Fibroblast of skin of right biceps (primary cell): ENCODE results near the gene GRIK4.
A peak's percentile ranks its signal among the peaks of the same experiment; 100 is the strongest.

Source experiments
- DNase-seq: peaks from one replicate; pipeline ENCODE4 v3.0.0-alpha.2; 2013

The GRIK4 gene

DNA sequence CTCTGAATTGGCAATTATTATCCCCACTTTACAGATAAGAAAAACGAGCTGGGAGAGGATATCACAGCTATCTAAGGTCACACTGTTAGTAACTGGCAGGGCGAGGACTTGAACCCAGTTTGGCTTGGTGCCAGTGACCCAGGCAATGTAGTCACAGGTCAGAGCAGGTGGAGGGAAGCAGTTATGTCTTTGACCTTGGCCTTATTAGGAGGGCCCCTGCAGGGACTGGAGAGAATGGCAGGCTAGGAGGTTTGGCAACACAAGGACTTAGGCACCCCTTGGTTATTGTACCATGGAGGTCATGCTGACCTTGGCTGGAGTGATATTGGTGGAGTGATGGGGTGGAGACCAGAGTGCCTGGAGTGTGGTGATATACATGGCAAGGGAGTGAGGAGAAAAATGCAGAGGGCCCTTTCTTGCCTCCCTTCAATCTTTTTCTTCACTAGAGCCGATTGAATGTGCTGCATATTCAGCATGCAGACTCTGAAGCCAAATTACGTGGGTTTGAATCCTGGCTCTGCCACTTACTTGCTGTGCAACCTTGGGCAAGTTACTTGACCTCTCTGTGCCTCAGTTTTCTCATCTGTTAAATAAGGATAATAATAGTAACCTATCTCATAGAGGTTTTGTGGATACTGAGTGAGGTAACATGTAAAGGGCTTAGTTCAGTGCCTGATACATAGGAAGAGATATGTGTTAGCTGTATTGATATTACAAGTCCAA is 419.7 kb downstream of the GRIK4 start:
- DNase-seq, result no peak

DNA sequence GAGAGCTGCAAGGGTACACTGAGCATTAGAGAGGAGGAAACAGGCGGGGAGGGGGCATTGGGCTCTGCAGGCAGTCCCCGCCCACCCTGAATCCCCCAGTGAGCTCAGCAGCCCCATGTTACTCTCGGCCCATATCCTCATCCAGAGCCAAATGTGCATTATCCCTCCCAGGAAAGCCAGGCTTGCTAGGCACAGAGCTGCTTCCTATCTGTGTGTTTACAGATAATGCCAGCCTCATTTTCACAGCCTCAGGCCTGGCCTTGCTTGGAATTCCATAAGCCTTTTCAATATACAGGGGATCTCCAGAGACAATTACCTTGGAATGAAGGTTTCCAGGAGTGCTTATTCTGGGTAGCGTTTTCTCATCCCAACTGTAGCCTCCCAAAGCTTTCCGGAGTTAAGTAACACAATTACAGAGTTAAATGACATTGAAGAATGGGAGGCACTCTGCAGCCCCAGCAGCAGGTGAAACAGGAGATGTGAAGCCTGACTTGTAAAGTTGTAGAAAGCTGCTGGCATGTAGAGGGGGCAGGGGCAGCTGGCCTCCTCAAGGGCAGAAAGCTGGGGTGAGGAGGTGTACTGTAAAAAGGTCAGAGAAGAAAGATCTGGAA is 420.9 kb downstream of the GRIK4 start:
- no peak for DNase-seq

DNA sequence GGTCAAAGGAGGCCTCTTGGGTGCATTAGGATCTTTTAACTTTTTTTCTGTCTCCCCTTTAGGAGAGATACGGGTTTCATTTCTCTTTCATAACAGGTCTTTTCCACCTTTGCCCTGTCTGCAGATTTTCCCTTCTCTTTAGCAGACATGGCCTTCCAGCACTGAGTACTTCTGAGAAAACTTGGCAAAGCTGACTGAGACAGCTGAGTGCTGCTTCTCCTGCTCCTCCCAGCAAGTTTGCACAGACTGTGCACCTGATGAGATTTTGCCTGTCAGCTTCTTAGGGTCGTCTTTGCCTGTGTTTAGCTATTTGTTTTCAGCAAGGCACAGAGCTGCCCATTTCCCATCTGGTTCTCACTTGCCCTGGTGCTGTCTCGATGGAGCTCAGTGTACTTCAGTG is 424.8 kb downstream of the GRIK4 start:
- DNase-seq, result no peak

DNA sequence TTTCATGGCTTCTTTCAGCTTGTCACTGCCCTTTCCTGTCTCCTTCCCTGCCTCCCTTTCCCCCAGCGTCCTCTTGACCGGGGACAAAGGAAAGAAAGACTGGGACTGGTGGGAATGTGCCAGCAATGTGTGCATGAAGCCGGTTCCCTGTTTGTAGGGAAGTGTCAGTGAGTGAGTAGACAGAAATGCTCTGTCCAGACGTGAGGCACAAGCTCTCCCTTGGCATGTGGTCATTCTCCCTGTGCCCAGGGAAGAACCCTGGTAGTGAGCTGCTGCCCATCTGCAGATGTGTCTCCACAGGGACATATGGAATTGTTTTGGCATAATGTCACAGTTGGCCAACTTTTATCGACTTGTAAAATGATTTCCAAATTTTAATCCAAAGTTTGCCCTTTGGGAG is 426.0 kb downstream of the GRIK4 start:
- DNase-seq, result no peak

GRCh38 chr11:120938260-120938659 is 426.7 kb downstream of the GRIK4 start:
- DNase-seq, result no peak

DNA sequence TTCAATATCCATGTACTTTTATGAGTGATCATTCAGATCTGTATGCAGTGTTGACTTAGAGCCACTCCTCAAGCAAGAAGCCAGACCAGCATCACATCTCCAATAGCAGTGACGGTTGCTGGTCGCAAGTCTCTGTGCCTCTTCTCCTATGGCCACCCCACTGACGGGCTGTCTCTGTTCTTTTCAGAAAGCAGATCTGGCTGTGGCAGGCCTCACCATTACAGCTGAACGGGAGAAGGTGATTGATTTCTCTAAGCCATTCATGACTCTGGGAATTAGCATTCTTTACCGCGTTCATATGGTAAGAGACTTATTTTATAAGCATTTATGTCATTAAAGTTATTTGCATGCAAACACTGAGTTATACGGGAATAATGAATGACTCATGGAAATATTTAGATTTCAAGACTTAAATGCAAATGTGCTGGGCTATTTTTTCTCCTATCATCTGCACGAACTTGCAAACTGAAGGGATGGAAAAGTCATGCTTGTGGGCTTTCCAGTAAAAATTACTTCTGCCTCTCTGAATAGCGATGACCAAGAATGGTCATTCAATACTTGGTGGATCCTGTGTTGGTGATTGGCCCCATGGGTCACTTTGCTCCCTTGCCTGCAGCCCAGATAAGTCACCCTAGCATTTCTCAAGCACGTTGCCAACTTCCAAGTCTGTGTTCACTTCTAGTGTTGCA is 428.8 kb downstream of the GRIK4 start:
- no peak for DNase-seq

- no peak for DNase-seq
Measured at GRCh38 chr11:120941000-120941399, 429.5 kb downstream of the GRIK4 start.

- DNase-seq, result no peak
Measured at GRCh38 chr11:120942701-120943100, 431.2 kb downstream of the GRIK4 start.

DNA sequence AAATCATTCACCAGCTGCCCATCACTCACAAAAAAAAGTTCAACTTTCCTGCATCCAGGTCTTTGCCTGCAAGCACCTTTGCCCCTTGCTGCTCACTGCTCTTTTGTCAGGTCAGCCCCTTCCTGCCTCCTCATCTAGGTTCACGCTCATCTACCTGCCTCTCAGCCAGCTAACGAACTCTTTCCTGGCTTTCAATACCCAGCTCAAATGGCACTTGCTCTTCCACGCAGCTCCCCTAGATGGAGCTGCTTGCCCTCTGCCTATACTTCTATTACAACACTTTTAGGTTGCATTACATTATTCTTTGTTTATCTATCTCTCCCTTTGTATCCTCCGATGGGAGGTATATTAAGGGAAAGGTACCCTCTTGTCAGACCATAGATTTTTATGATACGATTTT is 433.5 kb downstream of the GRIK4 start:
- no peak for DNase-seq

GRCh38 chr11:120950880-120951279 is 439.3 kb downstream of the GRIK4 start:
- DNase-seq, result no peak

DNA sequence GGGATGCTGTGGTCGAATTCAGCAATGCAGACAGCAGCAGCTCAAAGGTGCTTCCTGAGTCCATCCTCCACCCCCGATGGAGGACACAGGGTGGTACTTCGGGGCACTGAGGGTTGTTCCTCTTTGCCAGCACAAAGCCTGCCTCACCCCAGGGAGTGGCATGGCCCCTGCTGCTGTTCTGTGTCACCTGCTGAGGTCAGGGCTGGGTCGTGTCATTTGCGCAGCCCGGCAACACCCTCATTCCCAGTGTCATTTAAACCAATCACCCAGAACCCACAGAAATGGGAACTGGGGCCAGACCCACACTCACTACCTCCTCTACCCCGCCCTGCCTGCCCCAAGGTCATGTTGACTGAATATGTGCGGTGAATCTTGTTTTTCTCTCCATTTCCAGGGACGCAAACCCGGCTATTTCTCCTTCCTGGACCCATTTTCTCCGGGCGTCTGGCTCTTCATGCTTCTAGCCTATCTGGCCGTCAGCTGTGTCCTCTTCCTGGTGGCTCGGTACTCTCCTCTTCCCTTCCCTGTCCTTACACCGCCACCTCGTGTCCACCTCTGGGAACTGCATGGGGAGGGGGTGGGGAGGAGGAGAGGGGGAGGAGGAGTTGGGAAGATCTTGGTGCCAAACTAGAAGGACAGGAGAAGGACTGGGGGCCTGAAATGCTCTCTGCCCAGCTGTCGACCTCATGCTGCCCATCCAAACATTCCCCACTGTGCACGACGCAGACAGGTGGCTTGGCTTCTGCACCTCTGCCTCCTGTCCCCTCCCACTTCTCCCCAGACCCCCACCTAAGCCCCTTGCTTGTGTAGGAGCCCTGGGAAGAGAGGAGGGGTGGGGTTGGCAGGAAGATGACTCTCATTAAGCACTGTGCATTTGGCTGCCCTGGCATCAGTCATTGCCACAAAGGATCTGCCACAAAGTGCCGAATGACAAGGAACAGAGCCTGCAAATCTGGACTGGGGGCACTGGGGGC is 441.2 kb downstream of the GRIK4 start:
- DNase-seq, result peak; percentile 76

DNA sequence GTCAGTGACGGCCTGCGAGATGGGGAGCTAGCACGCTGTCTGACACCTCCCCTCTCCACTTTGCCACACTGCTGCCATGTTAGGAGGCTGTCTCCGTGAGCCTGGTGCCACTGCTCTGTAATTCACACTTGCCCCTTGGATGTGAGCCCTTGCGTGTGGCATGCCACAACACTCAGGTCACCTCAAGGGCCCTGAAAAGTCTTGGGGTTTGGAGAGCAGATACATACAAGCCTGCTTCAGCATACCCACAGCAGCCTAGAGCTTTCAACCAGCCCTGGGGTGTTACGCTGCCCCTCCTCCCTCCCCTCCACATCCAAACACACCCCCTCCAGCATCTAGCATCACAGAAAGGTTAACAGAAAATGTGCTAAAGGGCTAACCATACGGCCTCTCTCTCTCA is 442.8 kb downstream of the GRIK4 start:
- DNase-seq, result no peak

DNA sequence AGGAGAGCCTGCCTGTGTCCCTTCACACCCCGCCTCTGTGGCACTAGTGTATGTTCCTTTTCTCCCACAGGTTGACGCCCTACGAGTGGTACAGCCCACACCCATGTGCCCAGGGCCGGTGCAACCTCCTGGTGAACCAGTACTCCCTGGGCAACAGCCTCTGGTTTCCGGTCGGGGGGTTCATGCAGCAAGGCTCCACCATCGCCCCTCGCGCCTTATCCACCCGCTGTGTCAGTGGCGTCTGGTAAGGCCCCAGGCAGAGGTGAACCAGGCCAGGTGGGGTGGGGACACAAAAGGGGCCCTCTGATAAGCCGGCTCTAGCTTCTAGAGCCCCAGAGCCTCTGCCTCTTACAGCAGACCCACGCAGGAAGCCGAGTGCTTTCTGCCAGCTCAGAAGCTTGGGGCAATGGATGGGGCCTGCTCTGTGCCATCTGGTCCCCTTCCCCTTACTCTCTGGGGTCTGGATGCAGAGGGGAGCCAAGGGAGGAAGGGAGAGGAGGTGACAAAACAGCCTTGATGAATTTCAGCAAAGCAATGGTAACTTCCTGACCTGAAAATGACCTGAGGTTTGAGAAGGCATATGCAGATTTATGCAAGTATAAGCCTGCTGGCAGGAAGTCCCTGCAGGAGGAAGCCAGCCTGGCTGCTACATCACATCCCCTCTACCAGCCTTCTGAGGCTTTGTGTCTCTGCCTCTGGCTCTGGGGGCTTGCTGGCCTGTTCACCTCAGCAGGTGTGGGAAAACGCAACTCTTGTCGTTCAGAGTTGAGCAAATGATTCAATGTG is 445.4 kb downstream of the GRIK4 start:
- no peak for DNase-seq

- DNase-seq, result no peak
Measured at GRCh38 chr11:120958185-120958584, 446.6 kb downstream of the GRIK4 start.

GRCh38 chr11:120959189-120959588 is 447.6 kb downstream of the GRIK4 start:
- peak; percentile 9 for DNase-seq

DNA sequence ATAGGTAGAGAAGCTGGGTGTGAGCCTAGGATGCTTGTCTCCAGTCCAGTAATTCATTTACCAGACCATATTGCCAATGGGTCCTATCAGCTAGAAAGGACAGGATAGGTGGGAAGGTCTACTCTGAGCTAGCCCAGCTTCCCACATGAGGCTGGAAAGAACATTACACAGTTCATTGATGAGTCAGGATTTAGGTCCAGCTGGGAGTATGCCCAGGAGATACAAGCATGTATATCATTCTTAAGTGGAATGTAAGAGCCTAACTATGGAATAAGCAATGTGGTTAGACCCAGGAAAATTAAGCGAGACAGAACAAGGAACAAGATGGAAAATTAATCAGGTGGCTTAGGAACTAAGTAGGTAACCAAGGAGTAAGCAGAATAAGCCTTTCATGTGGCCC is 453.3 kb downstream of the GRIK4 start:
- peak; percentile 58 for DNase-seq

GRCh38 chr11:120966840-120967239 is 455.3 kb downstream of the GRIK4 start:
- DNase-seq, result no peak

- DNase-seq, result no peak
Measured at GRCh38 chr11:120969993-120970392, 458.4 kb downstream of the GRIK4 start.

DNA sequence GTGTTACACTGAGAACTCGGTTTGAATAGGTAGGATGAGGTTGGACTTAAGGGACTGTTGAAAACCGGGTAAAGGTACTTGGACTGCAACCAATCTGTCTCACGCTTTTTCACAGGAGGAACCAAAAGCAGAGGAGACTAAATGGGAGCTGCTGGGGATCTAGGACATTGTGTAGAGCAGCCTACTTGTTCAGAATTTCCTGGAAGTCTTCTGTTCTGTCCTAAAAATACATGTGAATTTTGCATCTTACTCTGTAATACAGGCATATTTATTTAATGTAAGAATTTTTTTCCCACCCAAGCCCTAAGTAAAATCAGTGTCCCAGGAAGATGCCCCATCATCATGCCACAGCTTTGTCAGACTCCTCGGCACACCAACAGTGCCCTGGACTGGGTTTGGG is 460.3 kb downstream of the GRIK4 start:
- DNase-seq, result no peak

- DNase-seq, result no peak
Measured at GRCh38 chr11:120972621-120973020, 461.1 kb downstream of the GRIK4 start.

DNA sequence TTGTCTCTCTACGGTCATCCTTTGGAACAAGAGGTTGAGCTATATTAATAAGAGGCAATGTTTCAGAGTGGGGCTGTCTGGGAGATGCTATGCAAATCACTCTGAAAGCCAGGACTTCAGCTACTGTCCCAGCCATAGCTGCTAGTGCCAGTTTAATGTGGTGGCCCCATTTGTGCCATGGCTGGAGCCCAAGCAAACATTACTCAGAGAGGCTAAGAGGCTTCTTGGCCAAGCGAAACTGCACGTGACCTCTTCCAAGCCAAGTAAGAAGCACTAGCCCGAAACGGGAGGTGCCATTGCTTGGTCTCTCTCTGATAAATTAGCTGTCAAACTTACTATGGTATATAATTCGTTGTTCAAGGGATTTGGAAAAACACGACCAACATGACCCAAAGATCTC is 462.0 kb downstream of the GRIK4 start:
- DNase-seq, result no peak

DNA sequence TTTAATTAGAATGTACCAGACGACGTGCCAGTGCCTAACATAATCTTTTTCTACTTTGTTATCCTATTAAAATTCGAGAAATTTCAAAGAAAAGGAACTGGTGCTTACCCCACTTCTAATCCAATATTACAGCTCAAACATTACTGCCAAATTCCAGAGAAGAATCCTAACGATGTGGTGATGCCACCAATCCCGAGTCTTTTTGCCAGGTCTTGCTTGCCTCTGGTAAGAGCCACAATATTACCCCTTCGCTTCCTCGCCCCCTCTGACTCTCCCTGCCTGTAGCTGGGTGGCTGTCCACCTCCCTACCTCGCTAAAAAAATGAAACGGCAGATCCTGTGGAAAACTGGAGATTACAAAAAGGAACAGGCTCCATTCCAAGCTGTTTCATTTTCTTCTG is 462.9 kb downstream of the GRIK4 start:
- no peak for DNase-seq
